ENCODE data around the gene CSAG3. TPM values are rescaled to one million over a fixed set of nuclear protein-coding genes. Genes with fewer than 3 reads are reported as not detected.
"Not testable (repeated sequence)": the region's sequence is repeated elsewhere in the genome, so short reads cannot be mapped to it uniquely, and the experiment has no call there.

The CSAG3 gene
- total RNA-seq = not detected in 2 replicates

DNA sequence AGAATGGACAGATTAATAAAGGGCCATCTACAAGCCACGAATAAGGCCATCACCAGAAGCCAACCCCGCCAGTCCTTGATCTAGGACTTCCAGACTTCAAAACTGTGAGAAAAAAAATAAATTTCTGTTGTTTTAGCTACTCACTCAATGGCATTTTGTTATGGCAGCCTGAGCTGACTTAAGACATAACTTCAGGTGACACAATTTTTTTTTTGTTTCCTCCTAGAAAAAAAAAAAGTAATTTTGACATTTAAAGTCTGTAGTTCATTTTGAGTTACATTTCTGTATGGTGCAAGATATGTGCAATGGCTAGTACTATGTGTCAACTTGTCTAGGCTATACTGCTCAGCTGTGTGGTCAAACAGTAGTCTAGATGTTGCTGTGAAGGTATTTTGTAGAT is at the start of gene CSAG3:
Gene CSAG3 (plus strand): TSS at position 301 of the 400 bp plus-strand sequence.
- not testable (repeated sequence) for DNase-seq (ENCODE audit: extremely low read depth, low read depth, low spot score)

DNA sequence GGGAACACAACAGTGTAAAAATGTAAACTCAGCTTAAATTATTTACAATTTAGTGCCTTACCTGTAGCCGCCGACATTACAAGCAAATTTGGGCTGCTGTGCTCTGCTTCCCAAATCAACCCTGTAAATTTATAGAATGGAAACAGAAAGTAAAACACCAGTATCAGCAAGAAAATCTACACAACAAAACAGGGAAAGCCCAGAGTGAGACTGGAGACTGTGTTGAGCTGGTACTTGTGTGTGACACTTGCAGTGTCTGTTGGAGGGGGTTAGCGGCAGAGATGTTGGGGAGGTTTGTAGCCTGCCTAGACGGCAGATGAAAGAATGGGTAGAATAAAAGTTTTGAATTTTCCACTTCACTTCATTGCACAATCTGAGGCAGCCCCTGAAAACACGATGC is 45.8 kb upstream of the CSAG3 start:
- not testable (repeated sequence) for DNase-seq (ENCODE audit: extremely low read depth, low read depth, low spot score)

DNA sequence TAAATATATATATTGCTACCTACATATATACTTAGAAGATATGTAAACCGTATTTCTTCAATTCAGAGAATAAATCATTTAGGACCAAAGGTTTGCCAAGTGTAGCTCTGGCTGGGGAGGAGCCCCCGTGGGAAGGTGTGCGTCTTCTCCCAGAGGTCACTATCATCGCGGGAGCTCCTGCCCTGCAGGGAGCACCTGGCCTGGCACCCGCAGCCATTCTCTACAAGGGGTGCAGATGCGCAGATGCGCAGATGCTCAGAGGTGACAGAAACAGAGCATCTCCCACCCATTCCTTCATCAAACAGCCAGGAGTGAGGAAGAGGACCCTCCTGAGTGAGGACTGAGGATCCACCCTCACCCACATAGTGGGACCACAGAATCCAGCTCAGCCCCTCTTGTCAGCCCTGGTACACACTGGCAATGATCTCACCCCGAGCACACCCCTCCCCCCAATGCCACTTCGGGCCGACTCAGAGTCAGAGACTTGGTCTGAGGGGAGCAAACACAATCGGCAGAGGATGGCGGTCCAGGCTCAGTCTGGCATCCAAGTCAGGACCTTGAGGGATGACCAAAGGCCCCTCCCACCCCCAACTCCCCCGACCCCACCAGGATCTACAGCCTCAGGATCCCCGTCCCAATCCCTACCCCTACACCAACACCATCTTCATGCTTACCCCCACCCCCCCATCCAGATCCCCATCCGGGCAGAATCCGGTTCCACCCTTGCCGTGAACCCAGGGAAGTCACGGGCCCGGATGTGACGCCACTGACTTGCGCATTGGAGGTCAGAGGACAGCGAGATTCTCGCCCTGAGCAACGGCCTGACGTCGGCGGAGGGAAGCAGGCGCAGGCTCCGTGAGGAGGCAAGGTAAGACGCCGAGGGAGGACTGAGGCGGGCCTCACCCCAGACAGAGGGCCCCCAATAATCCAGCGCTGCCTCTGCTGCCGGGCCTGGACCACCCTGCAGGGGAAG is 44.9 kb upstream of the CSAG3 start, which contains the start of gene MAGEA2B:
Gene MAGEA2B (plus strand): TSS at position 814 of the 973 bp plus-strand sequence. CDS start 2,479 bp downstream, outside the sequence.
- DNase-seq (ENCODE audit: extremely low read depth, low read depth, low spot score) = not testable (repeated sequence)

DNA sequence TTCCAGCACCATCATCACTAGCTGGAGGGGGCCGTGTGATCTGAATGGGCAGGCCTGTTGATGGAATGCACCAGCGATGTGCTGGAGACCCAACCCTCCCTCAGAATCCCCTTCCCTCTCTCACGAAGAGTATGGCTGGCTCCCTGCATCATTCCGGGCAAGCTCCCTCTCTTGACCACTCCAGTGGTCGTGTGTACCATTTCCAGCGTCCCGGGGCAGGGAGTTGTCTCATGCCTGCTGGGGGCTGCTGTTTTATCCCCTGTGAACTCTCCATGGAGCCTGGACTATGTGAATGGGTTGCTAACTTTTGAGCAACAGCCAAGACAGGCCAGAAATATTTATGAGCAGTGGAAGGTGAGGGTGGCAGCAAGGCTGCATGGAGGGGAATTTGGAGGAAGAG is 33.6 kb upstream of the CSAG3 start:
- DNase-seq (ENCODE audit: extremely low read depth, low read depth, low spot score) = no peak

DNA sequence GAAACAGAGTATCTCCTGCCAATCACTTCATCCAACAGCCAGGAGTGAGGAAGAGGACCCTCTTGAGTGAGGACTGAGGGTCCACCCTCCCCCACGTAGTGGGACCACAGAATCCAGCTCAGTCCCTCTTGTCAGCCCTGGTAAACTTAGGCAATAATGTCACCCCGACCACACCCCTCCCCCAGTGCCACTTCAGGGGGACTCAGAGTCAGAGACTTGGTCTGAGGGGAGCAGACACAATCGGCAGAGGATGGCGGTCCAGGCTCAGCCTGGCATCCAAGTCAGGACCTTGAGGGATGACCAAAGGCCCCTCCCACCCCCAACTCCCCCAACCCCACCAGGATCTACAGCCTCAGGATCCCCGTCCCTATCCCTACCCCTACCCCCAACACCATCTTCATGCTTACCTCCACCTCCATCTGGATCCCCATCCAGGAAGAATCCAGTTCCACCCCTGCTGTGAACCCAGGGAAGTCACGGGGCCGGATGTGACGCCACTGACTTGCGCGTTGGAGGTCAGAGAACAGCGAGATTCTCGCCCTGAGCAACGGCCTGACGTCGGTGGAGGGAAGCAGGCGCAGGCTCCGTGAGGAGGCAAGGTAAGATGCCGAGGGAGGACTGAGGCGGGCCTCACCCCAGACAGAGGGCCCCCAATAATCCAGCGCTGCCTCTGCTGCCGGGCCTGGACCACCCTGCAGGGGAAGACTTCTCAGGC is 25.6 kb upstream of the CSAG3 start, which contains the start of the genes CSAG1 and MAGEA12:
Gene CSAG1 (minus strand): TSS at position 461 of the 715 bp plus-strand sequence. CDS start 1,261 bp downstream, outside the sequence.
Gene MAGEA12 (plus strand): TSS at position 497 of the 715 bp plus-strand sequence. CDS start 2,405 bp downstream, outside the sequence.
- DNase-seq (ENCODE audit: extremely low read depth, low read depth, low spot score) = no peak

DNA sequence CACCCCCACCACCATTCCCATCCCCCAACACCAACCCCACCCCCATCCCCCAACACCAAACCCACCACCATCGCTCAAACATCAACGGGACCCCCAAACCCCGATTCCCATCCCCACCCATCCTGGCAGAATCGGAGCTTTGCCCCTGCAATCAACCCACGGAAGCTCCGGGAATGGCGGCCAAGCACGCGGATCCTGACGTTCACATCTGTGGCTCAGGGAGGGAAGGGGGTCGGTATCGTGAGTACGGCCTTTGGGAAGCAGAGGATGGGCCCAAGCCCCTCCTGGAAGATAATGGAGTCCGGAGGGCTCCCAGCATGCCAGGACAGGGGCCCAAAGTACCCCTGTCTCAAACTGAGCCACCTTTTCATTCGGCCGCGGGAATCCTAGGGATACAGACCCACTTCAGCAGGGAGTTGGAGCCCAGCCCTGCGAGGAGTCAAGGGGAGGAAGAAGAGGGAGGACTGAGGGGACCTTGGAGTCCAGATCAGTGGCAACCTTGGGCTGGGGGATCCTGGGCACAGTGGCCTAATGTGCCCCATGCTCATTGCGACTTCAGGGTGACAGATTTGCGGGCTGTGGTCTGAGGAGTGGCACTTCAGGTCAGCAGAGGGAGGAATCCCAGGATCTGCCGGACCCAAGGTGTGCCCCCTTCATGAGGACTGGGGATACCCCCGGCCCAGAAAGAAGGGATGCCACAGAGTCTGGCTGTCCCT is 24.7 kb upstream of the CSAG3 start:
- DNase-seq (ENCODE audit: extremely low read depth, low read depth, low spot score) = not testable (repeated sequence)

DNA sequence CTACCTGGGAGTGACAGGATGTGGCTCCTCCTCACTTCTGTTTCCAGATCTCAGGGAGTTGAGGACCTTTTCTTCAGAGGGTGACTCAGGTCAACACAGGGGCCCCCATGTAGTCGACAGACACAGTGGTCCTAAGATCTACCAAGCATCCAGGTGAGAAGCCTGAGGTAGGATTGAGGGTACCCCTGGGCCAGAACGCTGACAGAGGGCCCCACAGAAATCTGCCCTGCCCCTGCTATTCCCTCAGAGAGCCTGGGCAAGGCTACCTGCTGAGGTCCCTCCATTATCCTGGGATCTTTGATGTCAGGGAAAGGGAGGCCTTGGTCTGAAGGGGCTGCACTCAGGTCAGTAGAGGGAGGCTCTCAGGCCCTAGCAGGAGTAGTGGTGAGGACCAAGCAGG is 23.9 kb upstream of the CSAG3 start:
- no peak for DNase-seq (ENCODE audit: extremely low read depth, low read depth, low spot score)

DNA sequence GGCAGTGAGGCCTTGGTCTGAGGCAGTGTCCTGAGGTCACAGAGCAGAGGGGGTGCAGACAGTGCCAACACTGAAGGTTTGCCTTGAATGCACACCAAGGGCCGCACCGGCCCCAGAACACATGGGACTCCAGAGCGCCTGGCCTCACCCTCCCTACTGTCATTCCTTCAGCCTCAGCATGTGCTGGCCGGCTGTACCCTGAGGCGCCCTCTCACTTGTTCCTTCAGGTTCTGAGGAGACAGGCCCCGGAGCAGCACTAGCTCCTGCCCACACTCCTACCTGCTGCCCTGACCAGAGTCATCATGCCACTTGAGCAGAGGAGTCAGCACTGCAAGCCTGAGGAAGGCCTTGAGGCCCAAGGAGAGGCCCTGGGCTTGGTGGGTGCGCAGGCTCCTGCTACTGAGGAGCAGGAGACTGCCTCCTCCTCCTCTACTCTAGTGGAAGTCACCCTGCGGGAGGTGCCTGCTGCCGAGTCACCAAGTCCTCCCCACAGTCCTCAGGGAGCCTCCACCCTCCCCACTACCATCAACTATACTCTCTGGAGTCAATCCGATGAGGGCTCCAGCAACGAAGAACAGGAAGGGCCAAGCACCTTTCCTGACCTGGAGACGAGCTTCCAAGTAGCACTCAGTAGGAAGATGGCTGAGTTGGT is 23.0 kb upstream of the CSAG3 start:
- DNase-seq (ENCODE audit: extremely low read depth, low read depth, low spot score) = no peak

DNA sequence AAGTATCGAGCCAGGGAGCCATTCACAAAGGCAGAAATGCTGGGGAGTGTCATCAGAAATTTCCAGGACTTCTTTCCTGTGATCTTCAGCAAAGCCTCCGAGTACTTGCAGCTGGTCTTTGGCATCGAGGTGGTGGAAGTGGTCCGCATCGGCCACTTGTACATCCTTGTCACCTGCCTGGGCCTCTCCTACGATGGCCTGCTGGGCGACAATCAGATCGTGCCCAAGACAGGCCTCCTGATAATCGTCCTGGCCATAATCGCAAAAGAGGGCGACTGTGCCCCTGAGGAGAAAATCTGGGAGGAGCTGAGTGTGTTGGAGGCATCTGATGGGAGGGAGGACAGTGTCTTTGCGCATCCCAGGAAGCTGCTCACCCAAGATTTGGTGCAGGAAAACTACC is 22.5 kb upstream of the CSAG3 start:
- DNase-seq (ENCODE audit: extremely low read depth, low read depth, low spot score) = not testable (repeated sequence)

DNA sequence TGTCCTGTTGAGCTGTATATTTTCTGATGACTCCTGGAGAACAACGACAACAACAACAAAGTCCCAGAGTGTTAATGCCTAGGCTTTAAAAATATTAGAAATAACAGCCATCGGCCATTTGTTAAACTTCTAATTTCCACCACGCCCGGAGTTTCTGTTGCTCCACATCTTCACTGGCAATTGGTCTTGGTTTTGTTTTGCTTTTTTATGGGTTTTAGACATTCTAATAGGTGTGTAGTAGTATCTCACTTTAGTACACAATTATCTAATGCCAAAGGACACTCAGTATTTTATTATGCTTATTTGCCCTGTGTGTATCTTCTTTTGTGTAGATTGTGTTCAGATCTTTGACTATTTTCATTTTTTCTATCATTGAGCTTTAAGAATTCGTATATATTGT is 20.5 kb upstream of the CSAG3 start:
- DNase-seq (ENCODE audit: extremely low read depth, low read depth, low spot score) = no peak

DNA sequence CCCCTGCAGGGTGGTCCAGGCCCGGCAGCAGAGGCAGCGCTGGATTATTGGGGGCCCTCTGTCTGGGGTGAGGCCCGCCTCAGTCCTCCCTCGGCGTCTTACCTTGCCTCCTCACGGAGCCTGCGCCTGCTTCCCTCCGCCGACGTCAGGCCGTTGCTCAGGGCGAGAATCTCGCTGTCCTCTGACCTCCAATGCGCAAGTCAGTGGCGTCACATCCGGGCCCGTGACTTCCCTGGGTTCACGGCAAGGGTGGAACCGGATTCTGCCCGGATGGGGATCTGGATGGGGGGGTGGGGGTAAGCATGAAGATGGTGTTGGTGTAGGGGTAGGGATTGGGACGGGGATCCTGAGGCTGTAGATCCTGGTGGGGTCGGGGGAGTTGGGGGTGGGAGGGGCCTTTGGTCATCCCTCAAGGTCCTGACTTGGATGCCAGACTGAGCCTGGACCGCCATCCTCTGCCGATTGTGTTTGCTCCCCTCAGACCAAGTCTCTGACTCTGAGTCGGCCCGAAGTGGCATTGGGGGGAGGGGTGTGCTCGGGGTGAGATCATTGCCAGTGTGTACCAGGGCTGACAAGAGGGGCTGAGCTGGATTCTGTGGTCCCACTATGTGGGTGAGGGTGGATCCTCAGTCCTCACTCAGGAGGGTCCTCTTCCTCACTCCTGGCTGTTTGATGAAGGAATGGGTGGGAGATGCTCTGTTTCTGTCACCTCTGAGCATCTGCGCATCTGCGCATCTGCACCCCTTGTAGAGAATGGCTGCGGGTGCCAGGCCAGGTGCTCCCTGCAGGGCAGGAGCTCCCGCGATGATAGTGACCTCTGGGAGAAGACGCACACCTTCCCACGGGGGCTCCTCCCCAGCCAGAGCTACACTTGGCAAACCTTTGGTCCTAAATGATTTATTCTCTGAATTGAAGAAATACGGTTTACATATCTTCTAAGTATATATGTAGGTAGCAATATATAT is 5.0 kb upstream of the CSAG3 start, which contains the start of gene MAGEA2:
Gene MAGEA2 (minus strand): TSS at position 157 of the 965 bp plus-strand sequence. CDS start 2,479 bp downstream, outside the sequence.
- DNase-seq (ENCODE audit: extremely low read depth, low read depth, low spot score) = not testable (repeated sequence)

DNA sequence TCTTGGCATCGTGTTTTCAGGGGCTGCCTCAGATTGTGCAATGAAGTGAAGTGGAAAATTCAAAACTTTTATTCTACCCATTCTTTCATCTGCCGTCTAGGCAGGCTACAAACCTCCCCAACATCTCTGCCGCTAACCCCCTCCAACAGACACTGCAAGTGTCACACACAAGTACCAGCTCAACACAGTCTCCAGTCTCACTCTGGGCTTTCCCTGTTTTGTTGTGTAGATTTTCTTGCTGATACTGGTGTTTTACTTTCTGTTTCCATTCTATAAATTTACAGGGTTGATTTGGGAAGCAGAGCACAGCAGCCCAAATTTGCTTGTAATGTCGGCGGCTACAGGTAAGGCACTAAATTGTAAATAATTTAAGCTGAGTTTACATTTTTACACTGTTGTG is 4.1 kb upstream of the CSAG3 start:
- DNase-seq (ENCODE audit: extremely low read depth, low read depth, low spot score) = not testable (repeated sequence)

DNA sequence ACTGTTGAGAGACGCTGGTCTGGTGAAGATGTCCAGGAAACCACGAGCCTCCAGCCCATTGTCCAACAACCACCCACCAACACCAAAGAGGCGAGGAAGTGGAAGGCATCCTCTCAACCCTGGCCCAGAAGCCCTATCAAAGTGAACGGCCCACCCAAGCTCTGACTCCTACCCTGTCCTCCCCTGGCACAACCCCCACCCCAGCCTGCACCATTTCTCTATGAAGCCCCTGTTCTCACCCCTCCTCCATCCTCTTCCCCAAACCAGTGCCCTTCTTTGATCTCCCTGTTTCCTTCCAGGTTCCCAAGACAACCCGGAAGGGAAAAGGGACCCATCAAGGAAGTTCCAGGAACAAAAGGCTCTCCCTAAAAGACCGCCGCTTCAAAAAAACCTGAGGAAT is 526 bp downstream of the CSAG3 start:
- DNase-seq (ENCODE audit: extremely low read depth, low read depth, low spot score) = not testable (repeated sequence)

DNA sequence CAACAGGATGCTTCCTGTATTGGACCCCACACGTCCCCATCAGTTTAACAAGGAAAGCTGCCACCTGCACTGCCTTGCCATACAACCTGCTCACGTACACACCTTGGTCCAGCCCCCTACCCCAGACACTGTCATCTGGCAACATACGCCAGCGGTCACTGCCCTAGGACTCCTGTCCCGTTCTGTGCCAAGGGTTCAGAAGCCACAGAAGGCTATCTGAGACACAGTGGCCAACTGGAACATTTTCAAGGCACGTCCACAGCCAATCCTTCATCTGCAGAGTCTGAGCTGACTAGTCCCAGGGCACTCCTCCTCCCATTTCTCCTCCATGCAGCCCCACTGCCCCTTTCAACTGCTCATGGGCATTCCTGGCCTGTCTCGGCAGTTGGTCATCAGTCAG is 2.6 kb downstream of the CSAG3 start:
- DNase-seq (ENCODE audit: extremely low read depth, low read depth, low spot score) = not testable (repeated sequence)

DNA sequence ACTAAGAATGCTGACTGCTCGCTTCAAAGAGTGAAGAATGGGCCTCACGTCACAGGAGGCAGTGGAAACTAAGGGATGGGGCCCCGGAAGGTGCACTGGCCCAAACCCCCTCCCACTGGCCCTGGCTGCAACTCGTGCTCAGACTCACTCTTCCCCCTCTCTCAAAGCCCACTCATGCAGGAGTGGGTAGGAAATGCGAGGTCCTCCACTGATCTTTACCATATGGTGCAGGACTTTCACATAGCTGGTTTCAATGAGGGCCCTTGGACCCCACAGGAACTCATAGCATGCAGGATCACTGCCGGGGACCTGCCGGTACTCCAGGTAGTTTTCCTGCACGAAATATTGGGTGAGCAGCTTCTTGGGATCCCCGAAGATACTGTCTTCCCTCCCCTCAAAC is 7.5 kb downstream of the CSAG3 start:
- DNase-seq (ENCODE audit: extremely low read depth, low read depth, low spot score) = not testable (repeated sequence)

DNA sequence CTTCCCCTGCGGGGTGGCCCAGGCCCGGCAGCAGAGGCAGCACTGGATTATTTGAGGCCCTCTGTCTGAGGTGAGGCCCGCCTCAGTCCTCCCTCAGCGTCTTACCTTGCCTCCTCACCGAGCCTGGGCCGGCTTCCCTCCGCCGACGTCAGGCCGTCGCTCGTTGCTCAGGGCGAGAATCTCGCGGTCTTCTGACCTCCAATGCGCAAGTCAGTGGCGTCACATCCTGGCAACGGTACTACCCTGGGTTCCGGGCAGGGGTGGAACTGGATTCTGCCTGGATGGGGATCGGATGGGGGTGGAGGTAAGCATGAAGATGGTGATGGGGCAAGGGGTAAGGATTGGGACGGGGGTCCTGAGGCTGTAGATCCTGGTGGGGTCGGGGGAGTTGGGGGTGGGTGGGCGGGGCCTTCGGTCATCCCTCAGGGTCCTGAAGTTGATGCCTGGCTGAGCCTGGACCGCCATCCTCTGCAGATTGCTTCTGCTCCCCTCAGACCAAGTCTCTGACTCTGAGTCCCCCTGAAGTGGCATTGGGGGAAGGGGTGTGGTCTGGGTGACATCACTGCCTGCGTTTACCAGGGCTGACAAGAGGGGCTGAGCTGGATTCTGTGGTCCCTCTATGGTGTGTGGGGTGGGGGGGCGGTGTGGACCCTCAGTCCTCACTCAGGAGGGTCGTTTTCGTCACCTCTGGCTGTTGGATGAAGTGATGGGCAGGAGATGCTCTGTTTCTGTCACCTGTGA is 10.7 kb downstream of the CSAG3 start, which contains the start of gene MAGEA6:
Gene MAGEA6 (minus strand): TSS at position 141 of the 741 bp plus-strand sequence. CDS start 2,039 bp downstream, outside the sequence.
- not testable (repeated sequence) for DNase-seq (ENCODE audit: extremely low read depth, low read depth, low spot score)

DNA sequence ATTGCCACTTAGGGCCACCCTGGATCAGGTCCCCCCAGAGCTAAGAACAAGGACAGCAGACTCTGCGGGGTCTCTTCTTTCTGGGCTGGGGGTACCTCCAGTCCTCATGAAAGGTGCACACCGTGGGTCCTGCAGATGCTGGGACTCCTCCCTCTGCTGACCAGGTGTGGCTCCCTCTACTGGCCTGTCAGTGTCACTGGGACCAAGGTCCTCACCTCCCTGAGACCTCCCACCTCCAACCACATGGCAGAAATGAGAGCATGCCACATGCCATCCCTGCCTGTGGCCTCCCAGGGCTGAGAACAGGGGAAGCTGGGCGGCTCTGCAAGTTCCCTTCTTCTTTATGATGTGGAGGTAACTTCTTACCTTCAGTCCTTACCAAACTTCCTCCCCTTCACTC is 28.0 kb downstream of the CSAG3 start:
- not testable (repeated sequence) for DNase-seq (ENCODE audit: extremely low read depth, low read depth, low spot score)

DNA sequence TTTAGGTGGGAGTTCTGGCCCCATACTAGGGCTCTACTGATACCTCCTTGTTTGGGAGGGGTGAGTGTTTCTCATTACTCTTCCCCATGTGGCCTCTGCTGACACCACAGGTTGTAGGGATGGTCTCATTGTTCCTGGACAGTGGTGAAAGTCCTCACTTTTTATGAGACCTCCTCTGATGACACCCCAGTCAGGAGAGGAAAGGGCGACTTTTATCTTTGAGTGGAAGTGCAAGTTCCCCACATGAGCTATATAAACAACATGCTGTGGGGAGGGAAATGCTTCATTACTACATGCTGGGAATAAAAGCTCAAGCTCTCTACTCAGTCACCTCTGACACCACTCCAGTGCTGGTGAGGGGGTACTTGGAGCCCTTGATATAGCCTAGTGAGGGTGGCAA is 39.9 kb downstream of the CSAG3 start:
- no peak for DNase-seq (ENCODE audit: extremely low read depth, low read depth, low spot score)
